Cardiac muscle cell (in vitro differentiated cells and primary cell): ENCODE data around the gene ARHGEF19. TPM values are rescaled to one million over a fixed set of nuclear protein-coding genes. Genes with fewer than 3 reads are reported as not detected.

ENCODE experiments used
- DNase-seq, 2 donors: peaks; one replicate each; pipeline versions ENCODE4 v3.0.0 to v3.0.0-alpha.2; 2010 to 2017; ENCODE audit warnings: low read depth in 1 of 2, low spot score in 1 of 2
- H3K27ac ChIP-seq: fragments of 200-600 bp; sonication (generic); 2 replicates; pipeline ENCODE4 v1.5.1; 2016
- H3K27me3 ChIP-seq: fragments of 200-600 bp; sonication (generic); 2 replicates; pipeline ENCODE4 v1.6.0; 2016; ENCODE audit warnings: control low read depth
- H3K36me3 ChIP-seq: fragments of 200-600 bp; sonication (generic); 2 replicates; pipeline ENCODE4 v1.5.1; 2016; ENCODE audit warnings: control low read depth
- H3K4me1 ChIP-seq: fragments of 200-600 bp; sonication (generic); 2 replicates; pipeline ENCODE4 v1.8.1; 2017; ENCODE audit warnings: low read depth, mild to moderate bottlenecking, mixed run types
- H3K4me3 ChIP-seq: fragments of 200-600 bp; sonication (generic); 2 replicates; pipeline ENCODE4 v1.5.1; 2016; ENCODE audit warnings: mild to moderate bottlenecking
- H3K9me3 ChIP-seq: fragments of 200-600 bp; sonication (generic); 2 replicates; pipeline ENCODE4 v1.5.1; 2017; ENCODE audit warnings: low read depth, mild to moderate bottlenecking, control low read depth
- CTCF ChIP-seq: IDR thresholded peaks from 2 replicates; pipeline ENCODE4 v1.5.1; 2012; ENCODE audit warnings: low read depth, mild to moderate bottlenecking, low read length
- polyA plus RNA-seq: library from polyadenylated mRNA; unstranded; fragments of >200 nt; fragmentation: Nextera tagmentation; extraction: Ambion mirVana; gene quantifications from 2 replicates; pipeline ENCODE4 v1.2.1, GENCODE V29; 2016
- total RNA-seq: library from RNA; depleted of rRNA; stranded (reverse); fragments of >200 nt; gene quantifications from 2 replicates; pipeline ENCODE4 v1.2.3, GENCODE V29; 2016

The ARHGEF19 gene
- total and polyA plus RNA-seq, 2 experiments from 2014 or later, result 4.0 to 6.7 TPM

- Histone ChIP-seq H3K9me3 (no peaks in the 10 kb centered on the region), H3K36me3 (peaks cover 47% of the 10 kb centered on the region), H3K4me3 (no peak overlapping the region), H3K27ac (no peak overlapping the region), H3K27me3 (no peaks in the 10 kb centered on the region), H3K4me1 (peaks cover 28% of the 10 kb centered on the region)
- peak in 1 of 2 donors; percentile 78 for DNase-seq
- TF ChIP-seq CTCF, result no peak
These were observed 38.2 kb upstream of the ARHGEF19 start for GRCh38 chr1:16250524-16251251.

GRCh38 chr1:16249596-16250241 is 37.3 kb upstream of the ARHGEF19 start:
- TF ChIP-seq CTCF, result peak; percentile 5
- peak in 1 of 2 donors; percentile 93 for DNase-seq
- peaks cover 24% of the 10 kb centered on the region for H3K4me1 ChIP-seq
- peaks cover 40% of the 10 kb centered on the region for H3K36me3 ChIP-seq
- H3K4me3 ChIP-seq, result no peak overlapping the region
- H3K27me3 ChIP-seq, result no peaks in the 10 kb centered on the region
- H3K27ac ChIP-seq, result peak overlapping the region; percentile 36
- no peaks in the 10 kb centered on the region for H3K9me3 ChIP-seq

- no peak for TF ChIP-seq CTCF
- no peaks in the 10 kb centered on the region for H3K9me3 ChIP-seq
- H3K4me1 ChIP-seq, result peaks cover 22% of the 10 kb centered on the region
- no peak overlapping the region for H3K4me3 ChIP-seq
- H3K27me3 ChIP-seq, result no peaks in the 10 kb centered on the region
- H3K27ac ChIP-seq, result peak overlapping the region; percentile 42
- peaks cover 36% of the 10 kb centered on the region for H3K36me3 ChIP-seq
- DNase-seq, result peak; percentile 86 to 91
These were observed 36.4 kb upstream of the ARHGEF19 start for GRCh38 chr1:16248603-16249516.

GRCh38 chr1:16248007-16248436 is 35.6 kb upstream of the ARHGEF19 start:
- H3K4me1 ChIP-seq, result peaks cover 22% of the 10 kb centered on the region
- no peaks in the 10 kb centered on the region for H3K27me3 ChIP-seq

More at GRCh38 chr1:16248007-16248436, 35.6 kb upstream of the ARHGEF19 start:
- Histone ChIP-seq H3K9me3 (no peaks in the 10 kb centered on the region), H3K4me3 (no peak overlapping the region), H3K27ac (peak overlapping the region; percentile 42), H3K36me3 (peaks cover 29% of the 10 kb centered on the region)
- DNase-seq, result no peak
- TF ChIP-seq CTCF, result no peak
